NCI-H146 treated with DMSO at 0.1 percent for 48 hours (cell line): Measurements from ENCODE around the gene SLAMF9.

ENCODE experiments used
- DNase-seq: peaks from one replicate; lab custom pipeline; 2025; ENCODE audit not compliant: unreplicated experiment; lab: John Stamatoyannopoulos, UW

SLAMF9 gene

DNA sequence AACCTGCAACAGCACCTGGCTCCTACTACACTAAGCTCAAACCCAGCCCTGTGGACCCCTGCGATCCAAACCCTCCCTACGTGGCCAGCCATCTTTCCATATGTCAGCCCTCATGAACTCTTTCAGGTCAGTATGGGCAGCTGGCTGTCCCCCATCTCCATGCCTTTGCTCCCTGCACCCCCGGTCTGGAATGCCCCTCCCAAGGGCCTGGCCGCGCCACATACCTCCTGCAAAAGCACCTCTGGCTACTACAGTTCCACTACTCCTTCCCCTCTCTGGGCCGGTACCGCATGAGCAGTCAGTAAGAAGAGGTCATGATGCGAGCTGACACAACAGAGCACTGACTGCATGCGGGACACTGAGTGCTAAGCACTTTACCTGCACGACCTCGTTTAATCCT lies 18.7 kb downstream of the SLAMF9 start:
- DNase-seq: no peak

DNA sequence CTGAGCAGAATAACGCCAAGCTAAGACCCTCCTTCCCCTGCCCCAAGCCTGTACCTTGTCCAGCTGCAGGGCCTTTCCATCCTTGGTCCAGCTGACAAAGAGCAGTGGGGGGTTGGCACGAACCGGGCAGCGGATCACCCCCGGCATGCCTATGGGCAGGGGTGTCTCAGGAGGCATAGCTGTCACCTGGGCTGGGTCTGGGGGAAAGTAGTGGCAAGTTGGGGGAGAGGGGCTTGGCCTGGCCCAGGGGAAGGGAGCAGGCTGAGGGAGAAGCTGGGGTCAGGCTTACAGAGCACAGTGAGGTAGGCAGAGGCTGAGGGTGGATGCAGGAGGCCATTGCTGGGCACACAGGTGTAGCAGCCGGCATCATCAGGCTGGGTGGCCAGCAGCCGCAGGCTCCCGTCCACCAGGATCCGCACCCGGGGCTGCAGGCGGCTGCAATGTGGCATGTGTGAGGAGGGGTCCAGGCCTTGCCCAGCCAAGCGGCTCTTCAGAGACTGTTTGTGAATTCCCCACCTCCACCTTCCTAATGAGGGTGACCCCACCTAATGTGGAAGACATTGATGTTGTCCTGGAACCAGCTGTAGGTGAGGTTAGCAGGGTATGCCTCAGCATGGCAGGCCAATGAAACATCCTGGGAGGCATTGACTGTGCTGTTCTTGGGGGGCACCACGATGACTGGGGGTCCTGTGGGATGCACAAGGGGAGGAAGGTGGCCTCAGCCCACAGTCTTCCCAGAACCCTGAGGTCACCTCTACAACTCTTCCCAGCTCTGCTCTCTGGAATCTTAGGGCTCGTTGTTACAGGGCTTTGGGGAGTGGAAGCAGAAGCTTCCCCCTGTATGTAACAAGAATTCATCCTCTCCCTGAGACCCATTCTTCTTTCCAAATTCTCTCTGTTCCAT lies 19.6 kb downstream of the SLAMF9 start:
- no peak for DNase-seq

DNA sequence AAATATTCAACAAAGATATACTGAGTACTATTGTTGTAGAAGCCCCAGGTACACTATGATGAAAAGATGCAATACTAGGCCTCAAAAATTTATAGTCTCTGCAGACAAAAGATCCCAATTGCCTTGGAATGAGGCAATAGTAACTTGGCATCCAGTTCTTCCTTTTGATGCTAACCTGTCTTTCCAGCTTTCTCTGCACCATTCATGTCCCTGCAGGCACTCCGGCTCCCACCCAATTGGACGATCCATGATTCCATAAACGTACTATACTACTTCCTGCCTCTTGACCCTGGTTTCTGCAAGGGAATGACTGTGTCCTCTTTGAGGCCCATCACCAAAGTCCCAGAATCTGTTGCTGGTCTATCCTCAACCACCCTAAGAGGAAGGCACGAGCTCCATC lies 20.7 kb downstream of the SLAMF9 start:
- DNase-seq: no peak

DNA sequence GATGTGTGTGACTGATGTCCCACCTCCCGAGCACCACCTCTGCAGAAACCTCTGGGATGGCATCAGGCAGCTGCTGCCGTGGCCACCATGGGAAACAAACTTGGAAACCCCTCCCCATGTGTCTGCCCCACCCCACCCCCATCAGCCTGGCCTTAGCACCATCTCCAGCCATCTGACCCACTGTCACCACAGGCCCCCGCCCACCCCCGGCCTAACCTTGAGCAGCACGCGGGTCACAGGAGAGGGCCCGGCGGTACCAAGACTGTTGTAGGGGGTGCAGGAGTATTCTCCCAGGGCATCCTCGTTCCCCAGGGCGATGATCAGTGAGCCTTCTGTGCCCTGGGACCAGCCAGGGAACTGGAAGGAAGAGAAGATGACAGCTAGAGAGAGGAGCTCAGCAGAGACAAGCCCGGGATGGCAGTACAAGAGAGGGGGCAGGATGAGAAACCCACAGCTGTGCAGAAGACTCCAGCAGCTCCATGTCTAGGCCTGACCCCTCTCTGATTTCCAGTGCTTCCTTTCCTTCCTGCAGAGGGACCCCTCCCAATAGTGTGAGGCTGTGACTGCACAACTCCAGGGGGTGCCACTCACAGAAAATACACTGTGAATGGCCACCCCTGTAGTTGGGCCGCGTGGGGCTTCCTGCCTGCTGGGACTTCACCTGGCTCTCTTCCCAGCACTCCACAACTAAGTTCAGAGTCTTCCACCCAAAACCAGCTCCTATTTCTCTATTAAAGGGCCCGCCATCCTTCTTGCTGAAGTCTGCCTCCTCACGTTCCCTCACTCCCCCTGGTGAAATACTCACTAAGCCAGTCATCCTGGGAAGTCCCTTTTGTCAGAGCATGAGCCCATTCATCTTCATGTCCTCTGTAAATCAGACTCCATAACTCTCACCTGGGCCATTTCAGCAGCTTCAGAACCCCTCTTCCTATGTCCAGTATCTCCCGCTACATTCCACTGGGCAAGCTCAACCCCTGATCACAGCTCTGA lies 21.4 kb downstream of the SLAMF9 start:
- DNase-seq: no peak

DNA sequence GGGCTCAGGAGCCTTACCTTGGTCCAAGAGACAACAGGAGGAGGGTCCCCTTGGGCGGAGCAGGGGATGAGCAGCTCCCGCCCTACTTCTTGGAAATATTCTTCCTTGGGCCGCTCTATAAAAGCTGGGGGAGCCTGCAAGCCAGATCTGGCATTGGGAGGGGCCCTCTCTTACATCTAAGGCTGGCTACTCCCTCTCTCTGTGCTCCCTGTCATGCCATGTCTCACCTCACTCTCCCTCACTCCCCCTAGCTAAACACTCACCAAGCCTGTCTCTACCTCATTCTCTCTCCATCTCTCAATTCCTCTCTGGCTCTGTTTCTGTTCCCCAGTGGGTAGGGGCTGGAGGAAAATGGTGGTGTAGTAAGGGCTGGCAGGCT lies 22.3 kb downstream of the SLAMF9 start:
- no peak for DNase-seq

DNA sequence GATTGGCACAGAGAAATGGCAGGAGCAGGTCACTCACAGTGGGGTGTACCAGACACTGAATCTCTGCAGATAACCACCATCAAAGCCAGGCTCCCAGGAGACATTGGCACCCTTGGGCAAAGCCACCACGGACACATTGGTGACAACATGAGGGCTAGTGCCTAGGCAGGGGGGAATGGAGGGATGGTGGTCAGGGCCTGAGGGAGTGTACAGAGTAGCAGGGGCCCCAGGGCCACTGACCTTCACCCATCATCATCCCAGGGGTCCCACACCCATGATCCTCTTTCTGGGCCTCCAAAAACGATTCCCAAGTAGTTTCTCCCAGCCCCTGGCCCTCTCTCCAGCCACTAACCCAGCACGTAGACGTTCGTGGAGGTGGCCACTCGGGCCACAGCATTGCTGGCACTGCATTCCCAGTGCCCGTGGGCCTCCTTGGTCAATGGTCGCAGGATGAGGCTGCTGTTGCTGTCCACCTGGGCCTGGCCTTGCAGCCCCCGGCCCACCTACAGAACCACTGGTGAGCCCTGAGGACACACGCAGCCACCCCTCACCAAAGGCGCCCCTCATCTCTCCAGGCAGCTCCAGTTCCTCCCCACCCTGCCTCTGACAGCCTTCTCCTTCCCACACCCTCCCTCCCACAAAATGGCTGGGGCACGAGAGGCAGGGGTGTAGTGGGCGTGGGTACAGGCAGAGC lies 22.8 kb downstream of the SLAMF9 start:
- DNase-seq: no peak

DNA sequence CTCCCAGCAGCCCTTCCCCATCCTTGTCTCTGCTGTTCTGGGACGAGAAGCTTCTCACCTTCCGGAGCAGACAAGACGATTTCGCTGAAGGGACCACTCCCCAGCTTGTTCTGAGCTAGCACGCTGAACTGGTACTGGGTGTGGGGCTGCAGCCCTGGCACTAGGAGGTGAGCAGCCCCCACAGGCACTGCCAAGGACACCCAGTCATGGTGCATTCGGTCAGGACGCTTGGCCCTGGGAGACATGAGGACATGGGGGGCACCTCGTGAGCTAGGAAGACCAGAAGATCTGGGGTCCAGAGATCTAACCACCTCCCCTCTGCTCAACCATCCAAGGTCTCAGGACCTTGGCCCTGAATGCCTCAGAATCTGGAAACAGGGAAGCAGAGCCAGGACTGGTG lies 23.4 kb downstream of the SLAMF9 start:
- no peak for DNase-seq

DNA sequence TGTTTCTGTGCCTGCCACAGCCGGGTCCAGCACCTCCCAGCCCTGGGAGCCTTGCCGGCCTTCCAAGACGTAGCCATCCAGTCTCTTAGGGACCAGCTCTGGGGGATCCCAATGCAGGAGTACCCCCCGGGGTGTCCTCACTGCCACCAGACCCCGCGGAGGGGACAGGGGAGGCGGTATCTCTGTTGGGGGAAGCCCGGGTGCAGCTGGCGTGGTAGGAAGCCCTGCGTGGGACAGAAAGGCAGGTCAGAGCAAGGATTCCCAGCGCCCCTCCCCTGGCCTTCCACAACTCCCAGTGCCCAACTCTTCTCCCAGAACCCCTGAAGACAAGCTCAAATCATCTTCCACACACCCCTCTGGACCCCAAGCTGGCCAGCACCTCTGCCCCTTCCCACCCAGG lies 23.8 kb downstream of the SLAMF9 start:
- no peak for DNase-seq

DNA sequence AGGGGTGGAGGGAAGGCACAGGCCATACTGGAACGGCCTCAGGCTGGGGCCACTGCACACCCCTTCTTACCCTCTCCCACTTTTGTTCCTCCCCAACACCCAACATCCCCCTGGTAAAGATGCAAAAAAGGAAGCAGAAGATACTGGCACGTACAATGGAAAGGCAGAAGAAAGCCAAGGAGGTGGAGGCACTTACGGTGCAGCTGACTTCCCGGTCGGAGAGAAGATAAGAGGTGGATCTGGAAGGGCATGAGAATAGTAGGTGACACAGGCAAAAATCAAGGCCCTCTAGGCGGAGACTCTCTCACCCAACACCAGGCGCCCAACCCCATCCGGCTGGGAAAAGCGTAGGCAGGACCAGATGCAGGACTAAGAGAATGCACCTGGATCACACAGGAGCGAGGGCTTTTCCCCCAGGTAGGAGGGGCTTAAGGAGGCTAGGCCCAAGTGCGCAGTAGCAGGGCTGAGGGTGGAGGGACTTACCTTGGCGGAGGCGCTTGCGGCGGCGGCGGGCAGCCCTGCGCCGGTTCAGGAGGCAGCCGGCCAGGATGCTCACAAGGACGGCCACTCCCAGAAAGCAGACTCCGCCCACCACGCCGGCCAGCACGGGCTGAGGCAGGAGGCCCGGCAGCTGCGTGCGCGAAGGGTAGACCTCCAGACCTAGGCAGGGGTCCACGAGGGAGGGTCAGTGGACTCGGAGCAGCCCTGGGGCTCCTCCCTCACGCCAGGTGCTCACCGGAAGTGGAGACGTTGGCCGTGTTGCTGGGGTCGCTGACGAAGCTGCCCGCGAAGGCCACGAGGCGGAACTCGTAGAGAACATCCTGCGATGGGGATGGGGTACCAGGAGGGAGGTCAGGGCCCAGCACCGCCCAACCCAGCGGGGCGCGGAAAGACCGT lies 24.6 kb downstream of the SLAMF9 start:
- DNase-seq: no peak

DNA sequence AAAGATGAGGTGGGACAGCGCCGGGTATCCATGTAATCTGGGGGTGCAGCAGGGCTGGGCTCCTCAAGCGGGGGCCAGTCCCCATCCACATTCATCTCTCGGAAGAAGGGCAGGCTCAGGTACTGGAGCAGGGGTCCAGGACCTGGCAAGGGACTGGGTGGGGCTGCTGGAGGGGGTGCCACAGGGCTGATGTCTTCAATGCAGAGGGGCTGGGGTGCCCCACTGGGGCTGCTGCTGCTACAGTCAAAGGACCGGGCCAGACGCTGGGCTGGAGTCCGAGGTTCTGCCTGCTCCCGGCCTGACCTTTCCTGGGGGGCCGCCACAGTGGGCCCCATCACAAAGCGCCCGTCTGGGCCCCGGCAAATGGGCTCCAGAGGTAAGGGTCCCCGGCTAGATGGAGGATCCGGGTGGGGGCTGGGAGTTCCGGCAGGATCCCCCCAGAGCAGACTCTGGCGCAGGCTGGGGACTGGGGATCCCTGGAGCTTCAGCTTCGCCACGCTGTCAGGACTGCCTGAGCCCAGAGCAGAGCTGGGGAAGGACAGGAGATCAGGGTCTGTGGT lies 25.5 kb downstream of the SLAMF9 start:
- no peak for DNase-seq

DNA sequence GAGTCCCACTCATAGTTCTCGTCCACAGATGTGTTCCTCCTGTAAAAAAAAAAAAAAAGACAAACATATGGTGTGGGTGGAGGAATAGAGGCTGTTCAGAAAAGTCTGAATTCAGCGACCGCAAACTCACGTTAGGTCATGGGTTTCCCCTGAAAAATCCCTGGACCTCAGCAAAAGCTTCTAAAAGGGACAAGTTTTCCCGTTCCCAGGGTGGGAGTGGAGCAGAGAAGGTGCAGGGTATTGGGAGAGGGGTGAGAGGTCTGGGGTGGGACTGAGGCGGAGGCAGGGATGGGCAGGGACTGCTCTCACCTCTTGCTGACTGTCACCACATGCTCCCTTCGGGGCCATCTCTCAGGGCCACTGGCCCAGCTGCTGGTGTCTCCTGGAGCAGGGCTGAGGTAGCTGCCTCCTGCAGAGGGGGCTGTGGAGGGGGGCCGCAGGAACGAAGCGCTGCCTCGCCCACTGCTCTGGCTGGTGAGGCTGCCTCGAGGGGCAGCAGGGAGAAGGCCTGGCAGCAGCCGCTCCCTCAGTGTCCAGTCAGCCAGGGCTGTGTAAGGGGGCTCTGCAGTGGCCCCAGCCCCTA lies 26.1 kb downstream of the SLAMF9 start:
- no peak for DNase-seq

DNA sequence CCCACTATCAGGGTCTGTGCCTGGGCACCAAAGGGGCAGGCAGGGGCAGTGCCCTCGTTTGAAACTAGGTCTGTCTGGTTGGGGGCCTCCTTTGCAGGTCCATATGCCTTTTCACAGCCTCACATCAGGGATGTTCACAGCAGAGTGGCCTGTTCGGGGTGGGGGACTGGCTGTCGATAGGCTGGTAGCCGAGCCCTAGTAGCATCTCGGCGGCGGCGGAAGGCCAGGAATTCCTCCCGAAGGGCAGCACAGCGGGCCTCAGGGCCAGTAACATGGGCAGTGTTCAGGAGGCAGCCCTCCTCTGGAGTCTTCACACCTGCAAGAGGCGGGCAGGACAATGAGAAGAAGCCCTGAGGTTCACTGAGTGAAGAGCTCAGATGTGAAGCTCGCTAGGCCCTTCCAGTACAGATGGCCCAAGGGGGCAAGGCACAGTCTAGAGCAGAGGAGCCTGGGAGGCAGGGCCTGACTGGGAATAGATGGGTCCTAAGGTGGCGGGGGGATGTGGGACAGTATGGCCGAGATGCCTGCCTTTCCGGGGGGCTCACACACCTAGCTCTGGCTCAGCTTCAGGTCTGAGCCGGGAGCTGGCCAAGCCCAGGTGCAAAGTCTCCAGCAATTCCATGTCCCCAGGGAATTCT lies 26.7 kb downstream of the SLAMF9 start:
- no peak for DNase-seq

DNA sequence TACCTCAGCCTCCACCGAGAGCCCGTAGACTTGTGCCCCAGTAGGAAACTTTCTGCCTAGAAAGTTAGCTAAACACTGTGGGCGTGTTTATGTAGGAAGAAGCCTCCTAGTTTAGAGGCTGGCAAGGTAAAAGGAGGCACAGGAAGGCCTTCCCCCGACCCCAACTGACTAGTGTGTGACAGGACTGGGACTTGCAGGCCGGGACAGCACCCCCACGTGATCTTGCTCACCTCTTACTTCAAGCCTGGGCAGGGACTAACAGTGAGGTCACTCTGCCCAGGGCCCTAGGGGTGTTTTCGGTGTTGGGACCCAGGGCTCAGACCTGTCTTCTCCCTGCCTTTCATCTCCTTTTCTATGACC lies 28.3 kb downstream of the SLAMF9 start:
- DNase-seq: no peak

DNA sequence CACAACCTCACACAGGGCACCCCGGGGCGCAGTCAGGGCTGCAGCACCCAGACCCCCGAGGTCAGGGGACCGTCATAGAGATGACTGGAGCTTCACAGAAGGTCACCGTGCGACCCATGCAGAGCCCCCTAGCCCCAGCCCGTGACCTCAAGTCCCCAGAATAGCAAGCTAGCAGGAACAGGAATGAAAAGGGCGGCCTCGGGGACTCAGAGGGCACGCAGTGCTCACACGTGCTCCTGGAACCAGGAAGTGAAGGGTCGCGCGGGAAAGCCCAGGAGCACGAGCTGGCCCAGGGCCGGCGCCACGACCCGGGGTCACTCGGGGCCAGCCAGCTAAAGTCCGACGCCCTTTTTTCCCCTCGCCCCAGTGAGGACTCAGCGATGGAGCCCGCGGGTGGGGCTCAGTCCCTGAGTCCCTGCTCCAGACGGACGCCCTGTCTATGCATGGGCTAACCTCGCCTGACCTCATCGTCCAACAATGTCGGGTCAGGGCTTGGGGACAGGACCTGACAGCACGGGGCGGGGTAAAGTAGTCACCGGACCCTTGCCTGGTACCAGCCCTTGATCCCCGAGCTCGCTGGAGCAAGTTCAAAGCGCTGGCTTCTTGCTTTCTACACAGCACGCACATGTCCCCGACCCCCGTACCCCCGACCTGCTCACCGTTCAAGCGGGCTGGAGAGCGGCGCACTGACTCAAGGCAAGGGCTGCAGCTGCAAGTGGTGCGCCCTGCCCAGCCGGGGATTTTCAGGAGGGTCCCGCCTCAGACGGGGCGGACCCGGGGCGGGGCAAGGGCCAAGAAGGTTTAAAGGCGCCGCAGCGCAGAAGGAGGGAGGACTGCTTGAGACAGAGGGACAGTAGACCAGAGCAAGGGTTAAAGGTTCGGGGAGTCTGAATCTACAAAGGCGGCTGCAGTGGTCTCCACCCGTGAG lies 29.0 kb downstream of the SLAMF9 start, which contains the start of gene TAGLN2:
TSS of gene TAGLN2 (minus strand) at position 717 of the 928 bp plus-strand sequence. CDS start 4,998 bp downstream, outside the sequence.
- peak; percentile 31 for DNase-seq

DNA sequence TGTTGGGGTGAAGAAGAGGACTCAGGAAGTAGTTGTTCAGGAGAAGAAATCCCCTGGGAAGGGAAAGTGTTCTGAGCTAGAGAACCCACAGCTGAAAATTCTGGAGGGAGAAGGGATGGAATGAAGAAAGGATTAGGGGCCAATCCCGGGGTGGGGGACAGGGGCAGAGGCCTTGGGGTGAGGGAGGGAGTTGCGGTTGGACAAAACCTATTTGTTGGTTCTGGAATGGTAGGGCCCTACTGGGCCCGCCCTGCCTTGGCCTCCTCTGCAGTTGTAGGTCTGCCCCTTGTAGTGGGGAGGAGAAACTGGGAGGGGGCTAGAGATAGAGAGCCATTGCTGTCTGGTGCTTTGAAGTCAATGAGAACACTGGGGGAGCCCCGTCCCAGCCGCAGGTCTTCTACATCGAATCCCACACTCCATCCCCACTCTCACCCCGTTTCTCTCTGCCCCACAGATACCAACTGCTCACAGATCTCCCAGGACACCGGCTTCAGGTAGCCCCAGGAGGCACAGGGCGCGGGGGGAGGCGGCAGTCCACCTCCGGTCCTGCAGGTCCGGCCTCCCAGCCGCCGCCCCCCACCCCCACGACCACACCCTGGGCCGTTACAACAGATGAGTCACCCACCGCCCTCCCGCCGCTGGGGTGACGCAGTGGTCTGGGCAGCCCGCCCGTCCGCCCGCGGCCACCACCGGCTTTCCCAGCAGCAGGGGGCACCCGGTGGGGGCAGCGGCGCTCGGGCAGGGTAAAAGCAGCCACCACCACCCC lies 29.8 kb downstream of the SLAMF9 start:
- DNase-seq: peak; percentile 22

DNA sequence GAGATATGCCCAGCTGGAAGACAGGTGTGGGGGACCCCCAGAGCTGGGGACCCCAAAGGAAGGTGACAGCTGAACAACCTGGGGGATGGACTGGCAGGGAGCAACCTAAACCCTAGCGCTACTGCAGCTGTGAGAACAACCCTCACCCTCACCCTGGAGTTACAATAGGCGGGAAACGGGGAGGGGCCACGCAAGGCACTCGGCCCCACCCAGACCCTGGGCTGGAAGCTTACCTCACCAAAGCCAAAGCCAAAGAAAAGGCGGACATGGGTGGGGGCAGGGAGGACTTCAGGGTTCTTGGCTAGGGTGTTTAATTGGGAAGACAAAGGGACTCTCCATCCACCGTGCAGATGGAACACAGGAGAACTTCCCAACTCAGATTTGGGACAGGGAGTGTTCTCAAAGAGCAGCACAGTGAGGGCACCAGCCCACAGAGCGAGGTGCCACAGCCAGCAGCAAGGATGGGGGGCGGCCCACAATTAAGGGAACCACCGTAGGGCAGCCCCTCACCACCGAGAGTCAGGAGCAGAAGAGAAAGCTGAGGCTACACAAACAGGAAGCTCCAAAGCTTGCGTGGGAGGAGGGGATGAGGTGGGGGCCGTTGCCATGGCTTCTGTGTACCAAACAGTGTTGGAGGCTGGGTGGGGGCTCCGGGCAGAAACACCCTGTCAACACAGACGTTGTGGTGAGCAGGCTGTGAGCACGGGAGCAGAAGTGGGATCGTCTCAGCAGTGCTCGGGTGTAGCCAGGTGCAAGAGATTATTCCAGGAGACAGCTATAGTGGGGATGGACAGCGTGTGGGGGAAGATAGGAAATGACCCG lies 30.6 kb downstream of the SLAMF9 start:
- peak; percentile 33 for DNase-seq
